ENCODE data around the gene PTOV1. TPM values are rescaled to one million over a fixed set of nuclear protein-coding genes. Genes with fewer than 3 reads are reported as not detected.

Gene PTOV1
- total and polyA plus RNA-seq, 2 of the 13 experiments (the other 11 are each of a cell fraction or from before 2014, with no cell fraction given): 63.5 to 68.5 TPM

GRCh38 chr19:49866933-49867782, 16.2 kb downstream of the PTOV1 start, which contains the start of gene PNKP (continued):
- TF ChIP-seq U2AF2 (IDR thresholded peaks at IDR 0.05; ENCODE audit: low read depth, low read length): no peak
- TF ChIP-seq, protein P1, sequence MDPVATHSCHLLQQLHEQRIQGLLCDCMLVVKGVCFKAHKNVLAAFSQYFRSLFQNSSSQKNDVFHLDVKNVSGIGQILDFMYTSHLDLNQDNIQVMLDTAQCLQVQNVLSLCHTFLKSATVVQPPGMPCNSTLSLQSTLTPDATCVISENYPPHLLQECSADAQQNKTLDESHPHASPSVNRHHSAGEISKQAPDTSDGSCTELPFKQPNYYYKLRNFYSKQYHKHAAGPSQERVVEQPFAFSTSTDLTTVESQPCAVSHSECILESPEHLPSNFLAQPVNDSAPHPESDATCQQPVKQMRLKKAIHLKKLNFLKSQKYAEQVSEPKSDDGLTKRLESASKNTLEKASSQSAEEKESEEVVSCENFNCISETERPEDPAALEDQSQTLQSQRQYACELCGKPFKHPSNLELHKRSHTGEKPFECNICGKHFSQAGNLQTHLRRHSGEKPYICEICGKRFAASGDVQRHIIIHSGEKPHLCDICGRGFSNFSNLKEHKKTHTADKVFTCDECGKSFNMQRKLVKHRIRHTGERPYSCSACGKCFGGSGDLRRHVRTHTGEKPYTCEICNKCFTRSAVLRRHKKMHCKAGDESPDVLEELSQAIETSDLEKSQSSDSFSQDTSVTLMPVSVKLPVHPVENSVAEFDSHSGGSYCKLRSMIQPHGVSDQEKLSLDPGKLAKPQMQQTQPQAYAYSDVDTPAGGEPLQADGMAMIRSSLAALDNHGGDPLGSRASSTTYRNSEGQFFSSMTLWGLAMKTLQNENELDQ (CRISPR knock-in tag; IDR thresholded peaks at IDR 0.05; ENCODE audit: borderline replicate concordance): no peak
- no peak for TF ChIP-seq ZFAT (CRISPR knock-in tag; conservative IDR thresholded peaks at IDR 0.05)
- no peak; the same call in none of the 2 replicates for TF ChIP-seq RFX5 (IDR thresholded peaks at IDR 0.05; ENCODE audit: low read depth, low read length)
- peak; percentile 86; the same call in 1 of the 2 replicates for TF ChIP-seq SRY (CRISPR knock-in tag; IDR thresholded peaks at IDR 0.05)
- TF ChIP-seq ZNF382 (CRISPR knock-in tag; IDR thresholded peaks at IDR 0.05; ENCODE audit: borderline replicate concordance): no peak
- peak; percentile 65 for TF ChIP-seq HNRNPLL (IDR thresholded peaks at IDR 0.05; ENCODE audit: low read depth, low read length, poor library complexity, severe bottlenecking)
- peak; percentile 90 for TF ChIP-seq ZBTB25 (CRISPR knock-in tag; IDR thresholded peaks at IDR 0.05)
- TF ChIP-seq, protein P2, sequence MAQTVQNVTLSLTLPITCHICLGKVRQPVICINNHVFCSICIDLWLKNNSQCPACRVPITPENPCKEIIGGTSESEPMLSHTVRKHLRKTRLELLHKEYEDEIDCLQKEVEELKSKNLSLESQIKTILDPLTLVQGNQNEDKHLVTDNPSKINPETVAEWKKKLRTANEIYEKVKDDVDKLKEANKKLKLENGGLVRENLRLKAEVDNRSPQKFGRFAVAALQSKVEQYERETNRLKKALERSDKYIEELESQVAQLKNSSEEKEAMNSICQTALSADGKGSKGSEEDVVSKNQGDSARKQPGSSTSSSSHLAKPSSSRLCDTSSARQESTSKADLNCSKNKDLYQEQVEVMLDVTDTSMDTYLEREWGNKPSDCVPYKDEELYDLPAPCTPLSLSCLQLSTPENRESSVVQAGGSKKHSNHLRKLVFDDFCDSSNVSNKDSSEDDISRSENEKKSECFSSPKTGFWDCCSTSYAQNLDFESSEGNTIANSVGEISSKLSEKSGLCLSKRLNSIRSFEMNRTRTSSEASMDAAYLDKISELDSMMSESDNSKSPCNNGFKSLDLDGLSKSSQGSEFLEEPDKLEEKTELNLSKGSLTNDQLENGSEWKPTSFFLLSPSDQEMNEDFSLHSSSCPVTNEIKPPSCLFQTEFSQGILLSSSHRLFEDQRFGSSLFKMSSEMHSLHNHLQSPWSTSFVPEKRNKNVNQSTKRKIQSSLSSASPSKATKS (CRISPR knock-in tag; IDR thresholded peaks at IDR 0.05): no peak
- no peak for TF ChIP-seq NFIB (CRISPR knock-in tag; IDR thresholded peaks at IDR 0.05; ENCODE audit: borderline replicate concordance)
- 0 out of 2 replicates have a peak, but pooled peaks have one; percentile 24 for TF ChIP-seq ZNF678 (CRISPR knock-in tag; IDR thresholded peaks at IDR 0.05)
- TF ChIP-seq ZNF317 (CRISPR knock-in tag; IDR thresholded peaks at IDR 0.05): peak; percentile 84
- TF ChIP-seq FLYWCH1 (CRISPR knock-in tag; IDR thresholded peaks at IDR 0.05): no peak
- TF ChIP-seq HOXA5 (CRISPR knock-in tag; IDR thresholded peaks at IDR 0.05): peak; percentile 62
- TF ChIP-seq ZNF205 (CRISPR knock-in tag; IDR thresholded peaks at IDR 0.05): peak; percentile 21; the same call in 1 of the 2 replicates
- TF ChIP-seq ATF3 (CRISPR knock-in tag; IDR thresholded peaks at IDR 0.05): no peak
- 0 out of 2 replicates have a peak, but pooled peaks have one; percentile 19 for TF ChIP-seq IRX3 (CRISPR knock-in tag; IDR thresholded peaks at IDR 0.05; ENCODE audit: borderline replicate concordance, low read depth)
- peak; percentile 15 for TF ChIP-seq ZNF766 (CRISPR knock-in tag; IDR thresholded peaks at IDR 0.05; ENCODE audit: borderline replicate concordance)
- TF ChIP-seq FOXP1 (IDR thresholded peaks at IDR 0.05): no peak
- no peak for TF ChIP-seq FOXP1 (CRISPR knock-in tag; IDR thresholded peaks at IDR 0.05)
- no peak for TF ChIP-seq EHMT2 (IDR thresholded peaks at IDR 0.05; ENCODE audit: borderline replicate concordance, low read depth, low read length)
- TF ChIP-seq SALL2 (CRISPR knock-in tag; IDR thresholded peaks at IDR 0.05): no peak
- TF ChIP-seq TOE1 (CRISPR knock-in tag; IDR thresholded peaks at IDR 0.05): no peak
- no peak for TF ChIP-seq POLR2AphosphoS2 (IDR thresholded peaks at IDR 0.05; ENCODE audit: low read depth, low read length)
- TF ChIP-seq DR1 (CRISPR knock-in tag; IDR thresholded peaks at IDR 0.05): 0 out of 2 replicates have a peak, but pooled peaks have one; percentile 68

Measured in HepG2 (cell line).